ENCODE results near the gene TUBGCP2.

DNA sequence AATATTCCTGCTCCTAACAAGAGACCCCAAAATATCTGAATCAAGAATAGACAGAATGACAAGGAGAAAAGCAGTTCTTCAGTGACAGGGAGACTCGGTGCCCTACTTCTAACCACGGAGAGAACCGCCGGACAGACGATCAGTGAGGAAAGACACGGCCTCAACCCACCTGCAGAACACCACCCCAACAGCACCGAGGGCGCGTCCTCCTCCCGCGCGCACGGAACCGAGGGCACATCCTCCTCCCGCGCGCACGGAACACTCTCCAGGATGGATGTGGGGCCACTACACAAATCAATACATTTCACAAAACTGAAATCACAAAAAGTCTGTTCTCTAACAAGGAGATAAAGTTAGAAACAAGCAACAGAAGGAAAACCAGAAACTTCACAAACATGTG, 22.3 kb downstream of the TUBGCP2 start:
- no peak for TF ChIP-seq EZH2phosphoT487 (IDR thresholded peaks at IDR 0.05)
- TF ChIP-seq, protein P1, sequence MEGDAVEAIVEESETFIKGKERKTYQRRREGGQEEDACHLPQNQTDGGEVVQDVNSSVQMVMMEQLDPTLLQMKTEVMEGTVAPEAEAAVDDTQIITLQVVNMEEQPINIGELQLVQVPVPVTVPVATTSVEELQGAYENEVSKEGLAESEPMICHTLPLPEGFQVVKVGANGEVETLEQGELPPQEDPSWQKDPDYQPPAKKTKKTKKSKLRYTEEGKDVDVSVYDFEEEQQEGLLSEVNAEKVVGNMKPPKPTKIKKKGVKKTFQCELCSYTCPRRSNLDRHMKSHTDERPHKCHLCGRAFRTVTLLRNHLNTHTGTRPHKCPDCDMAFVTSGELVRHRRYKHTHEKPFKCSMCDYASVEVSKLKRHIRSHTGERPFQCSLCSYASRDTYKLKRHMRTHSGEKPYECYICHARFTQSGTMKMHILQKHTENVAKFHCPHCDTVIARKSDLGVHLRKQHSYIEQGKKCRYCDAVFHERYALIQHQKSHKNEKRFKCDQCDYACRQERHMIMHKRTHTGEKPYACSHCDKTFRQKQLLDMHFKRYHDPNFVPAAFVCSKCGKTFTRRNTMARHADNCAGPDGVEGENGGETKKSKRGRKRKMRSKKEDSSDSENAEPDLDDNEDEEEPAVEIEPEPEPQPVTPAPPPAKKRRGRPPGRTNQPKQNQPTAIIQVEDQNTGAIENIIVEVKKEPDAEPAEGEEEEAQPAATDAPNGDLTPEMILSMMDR (IDR thresholded peaks at IDR 0.05), result no peak
- TF ChIP-seq EZH2 (IDR thresholded peaks at IDR 0.05), result no peak

Measured in neural progenitor cell (in vitro differentiated cells).